A673 (cell line): ENCODE data around the gene IDUA.

Experiments used
- CTCF ChIP-seq: fragments of 300-800, 200-600 bp; sonication (generic); conservative IDR thresholded peaks from 2 replicates; pipeline ENCODE4 v1.5.1; 2017; ENCODE audit warnings: low read depth, mild to moderate bottlenecking, antibody characterized with exemption, low read length, moderate library complexity, mixed read lengths
- EZH2 ChIP-seq: fragments of 200-600 bp; sonication (generic); IDR thresholded peaks from 2 replicates; pipeline ENCODE4 v1.6.1; 2017; ENCODE audit warnings: borderline replicate concordance, low read depth, mild to moderate bottlenecking, mixed read lengths, antibody characterized with exemption, low read length; ENCODE audit not compliant: poor library complexity, severe bottlenecking

GRCh38 chr4:978957-979701 is 7.7 kb upstream of the IDUA start:
- no peak for TF ChIP-seq CTCF
- no peak for TF ChIP-seq EZH2
